AML-193 (cell line): Measurements from ENCODE around the gene MT1X.
A peak's percentile ranks its signal among the peaks of the same experiment; 100 is the strongest.

Experiments used
- DNase-seq, 2 experiments: peaks; one replicate each; lab custom pipeline; 2025; lab: John Stamatoyannopoulos, UW

MT1X gene

GRCh38 chr16:56681939-56682702 is at the start of gene MT1X:
Gene MT1X (plus strand): TSS chr16:56682470. CDS start chr16:56682541, 71 bp downstream.
- DNase-seq: peak; percentile 84 to 85

GRCh38 chr16:56632848-56633365 is 49.4 kb upstream of the MT1X start:
- no peak for DNase-seq

- DNase-seq: no peak
These were observed 48.7 kb upstream of the MT1X start for GRCh38 chr16:56633535-56633934.

GRCh38 chr16:56634715-56635440 is 47.4 kb upstream of the MT1X start:
- DNase-seq: no peak

- DNase-seq: no peak
These were observed 46.8 kb upstream of the MT1X start for GRCh38 chr16:56635441-56635967.

GRCh38 chr16:56636616-56637413 is 45.5 kb upstream of the MT1X start:
- DNase-seq: no peak

- DNase-seq: no peak
These were observed 44.2 kb upstream of the MT1X start, which contains the start of gene MT1A for GRCh38 chr16:56637814-56638750. Gene MT1A (plus strand): TSS chr16:56638666. CDS start chr16:56638739, 73 bp downstream.

GRCh38 chr16:56639045-56639444 is 43.2 kb upstream of the MT1X start:
- DNase-seq: no peak

GRCh38 chr16:56640076-56640475 is 42.2 kb upstream of the MT1X start:
- no peak for DNase-seq

GRCh38 chr16:56641166-56641565 is 41.1 kb upstream of the MT1X start:
- DNase-seq: no peak

- no peak for DNase-seq
These were observed 39.0 kb upstream of the MT1X start for GRCh38 chr16:56643080-56643778.

- DNase-seq: no peak
These were observed 38.4 kb upstream of the MT1X start for GRCh38 chr16:56643833-56644232.

- no peak for DNase-seq
These were observed 37.0 kb upstream of the MT1X start for GRCh38 chr16:56645311-56645710.

- no peak for DNase-seq
These were observed 36.4 kb upstream of the MT1X start for GRCh38 chr16:56645838-56646237.

GRCh38 chr16:56647641-56648431 is 34.4 kb upstream of the MT1X start:
- DNase-seq: no peak

GRCh38 chr16:56649271-56649670 is 33.0 kb upstream of the MT1X start:
- DNase-seq: no peak

- DNase-seq: no peak
These were observed 32.5 kb upstream of the MT1X start for GRCh38 chr16:56649820-56650219.

- no peak for DNase-seq
These were observed 30.7 kb upstream of the MT1X start, which contains the start of gene MT1B for GRCh38 chr16:56651586-56651985. Gene MT1B (plus strand): TSS chr16:56651886. CDS start chr16:56651954, 68 bp downstream.

GRCh38 chr16:56652600-56652999 is 29.7 kb upstream of the MT1X start:
- no peak for DNase-seq
